HL-60 (cell line): ENCODE measurements around the gene MPPED1.

Experiments
- DNase-seq, 2 experiments: peaks; one replicate each; pipeline ENCODE4 v3.0.0-alpha.2; 2010 to 2020; ENCODE audit warnings: low read depth in 1 of 2, low spot score in 1 of 2
- H3K27ac ChIP-seq: fragments of 250-450 bp; sonication (Bioruptor Pico); replicated peaks from 2 replicates; pipeline ENCODE4 v1.5.1; 2020; ENCODE audit warnings: mild to moderate bottlenecking, moderate library complexity
- H3K27me3 ChIP-seq: fragments of 250-450 bp; sonication (Bioruptor Pico); 2 replicates; pipeline ENCODE4 v1.5.1; 2021; ENCODE audit warnings: mild to moderate bottlenecking, moderate library complexity; ENCODE audit not compliant: insufficient read depth, poor library complexity, severe bottlenecking
- H3K4me3 ChIP-seq: replicated peaks from 2 replicates; pipeline ENCODE4 v1.5.1; 2011; ENCODE audit warnings: mild to moderate bottlenecking, control low read depth, low read length; ENCODE audit not compliant: insufficient read depth
- GABPA ChIP-seq: IDR thresholded peaks from 2 replicates; pipeline ENCODE4 v1.6.1; 2012; ENCODE audit warnings: low read depth
- POLR2AphosphoS5 ChIP-seq: IDR thresholded peaks from 2 replicates; pipeline ENCODE4 v1.6.1; 2012; ENCODE audit warnings: low read depth
- SPI1 ChIP-seq: IDR thresholded peaks from 2 replicates; pipeline ENCODE4 v1.6.1; 2012; ENCODE audit warnings: low read depth, mild to moderate bottlenecking, borderline replicate concordance
- TF ChIP-seq, protein P1 (sequence below): IDR thresholded peaks from 2 replicates; pipeline ENCODE4 v1.6.1; 2012; ENCODE audit warnings: low read depth; ENCODE audit not compliant: insufficient replicate concordance
- TF ChIP-seq, protein P2 (sequence below): IDR thresholded peaks from one replicate; pipeline ENCODE4 v1.5.1; 2011; ENCODE audit warnings: low read length, control low read depth, inconsistent platforms; ENCODE audit not compliant: insufficient read depth

Gene MPPED1

DNA sequence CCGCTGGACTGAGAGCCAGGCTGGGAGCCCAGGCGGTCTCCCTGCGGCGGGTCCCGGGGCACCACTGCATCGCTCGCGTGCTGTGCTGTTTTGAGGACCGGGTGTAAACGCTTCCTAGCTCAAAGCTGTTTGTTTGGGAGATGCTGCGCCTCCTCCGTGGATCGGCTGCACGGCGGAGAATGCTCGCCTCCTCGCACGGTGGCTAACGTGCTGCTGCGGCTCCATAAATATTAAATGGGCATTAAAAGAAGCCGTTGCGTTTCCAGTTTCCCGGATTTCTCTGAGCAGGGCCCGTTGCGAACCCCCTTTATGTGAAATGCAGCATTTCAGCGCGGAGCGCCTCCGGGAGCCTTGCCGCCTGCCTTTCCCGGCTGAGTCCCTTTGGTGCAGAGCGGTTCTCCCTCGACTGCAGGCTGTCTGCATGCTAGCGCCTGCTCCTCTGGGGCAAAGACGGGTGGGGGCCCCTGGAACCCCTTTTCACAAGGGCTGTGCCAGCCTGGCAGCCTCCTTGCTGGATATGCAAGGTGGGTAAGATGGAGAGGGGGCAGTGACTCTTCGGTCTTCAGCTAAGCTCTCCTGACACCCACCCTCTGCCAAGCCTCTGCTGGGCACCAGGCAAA is 9.3 kb downstream of the MPPED1 start:
- Histone ChIP-seq H3K27ac (no peak overlapping the region), H3K27me3 (peaks cover 4% of the 10 kb centered on the region), H3K4me3 (no peak overlapping the region)
- no peak for DNase-seq
- TF ChIP-seq, protein P1, sequence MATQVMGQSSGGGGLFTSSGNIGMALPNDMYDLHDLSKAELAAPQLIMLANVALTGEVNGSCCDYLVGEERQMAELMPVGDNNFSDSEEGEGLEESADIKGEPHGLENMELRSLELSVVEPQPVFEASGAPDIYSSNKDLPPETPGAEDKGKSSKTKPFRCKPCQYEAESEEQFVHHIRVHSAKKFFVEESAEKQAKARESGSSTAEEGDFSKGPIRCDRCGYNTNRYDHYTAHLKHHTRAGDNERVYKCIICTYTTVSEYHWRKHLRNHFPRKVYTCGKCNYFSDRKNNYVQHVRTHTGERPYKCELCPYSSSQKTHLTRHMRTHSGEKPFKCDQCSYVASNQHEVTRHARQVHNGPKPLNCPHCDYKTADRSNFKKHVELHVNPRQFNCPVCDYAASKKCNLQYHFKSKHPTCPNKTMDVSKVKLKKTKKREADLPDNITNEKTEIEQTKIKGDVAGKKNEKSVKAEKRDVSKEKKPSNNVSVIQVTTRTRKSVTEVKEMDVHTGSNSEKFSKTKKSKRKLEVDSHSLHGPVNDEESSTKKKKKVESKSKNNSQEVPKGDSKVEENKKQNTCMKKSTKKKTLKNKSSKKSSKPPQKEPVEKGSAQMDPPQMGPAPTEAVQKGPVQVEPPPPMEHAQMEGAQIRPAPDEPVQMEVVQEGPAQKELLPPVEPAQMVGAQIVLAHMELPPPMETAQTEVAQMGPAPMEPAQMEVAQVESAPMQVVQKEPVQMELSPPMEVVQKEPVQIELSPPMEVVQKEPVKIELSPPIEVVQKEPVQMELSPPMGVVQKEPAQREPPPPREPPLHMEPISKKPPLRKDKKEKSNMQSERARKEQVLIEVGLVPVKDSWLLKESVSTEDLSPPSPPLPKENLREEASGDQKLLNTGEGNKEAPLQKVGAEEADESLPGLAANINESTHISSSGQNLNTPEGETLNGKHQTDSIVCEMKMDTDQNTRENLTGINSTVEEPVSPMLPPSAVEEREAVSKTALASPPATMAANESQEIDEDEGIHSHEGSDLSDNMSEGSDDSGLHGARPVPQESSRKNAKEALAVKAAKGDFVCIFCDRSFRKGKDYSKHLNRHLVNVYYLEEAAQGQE: no peak
- TF ChIP-seq POLR2AphosphoS5 (no peak), GABPA (no peak), SPI1 (no peak)
- TF ChIP-seq, protein P2, sequence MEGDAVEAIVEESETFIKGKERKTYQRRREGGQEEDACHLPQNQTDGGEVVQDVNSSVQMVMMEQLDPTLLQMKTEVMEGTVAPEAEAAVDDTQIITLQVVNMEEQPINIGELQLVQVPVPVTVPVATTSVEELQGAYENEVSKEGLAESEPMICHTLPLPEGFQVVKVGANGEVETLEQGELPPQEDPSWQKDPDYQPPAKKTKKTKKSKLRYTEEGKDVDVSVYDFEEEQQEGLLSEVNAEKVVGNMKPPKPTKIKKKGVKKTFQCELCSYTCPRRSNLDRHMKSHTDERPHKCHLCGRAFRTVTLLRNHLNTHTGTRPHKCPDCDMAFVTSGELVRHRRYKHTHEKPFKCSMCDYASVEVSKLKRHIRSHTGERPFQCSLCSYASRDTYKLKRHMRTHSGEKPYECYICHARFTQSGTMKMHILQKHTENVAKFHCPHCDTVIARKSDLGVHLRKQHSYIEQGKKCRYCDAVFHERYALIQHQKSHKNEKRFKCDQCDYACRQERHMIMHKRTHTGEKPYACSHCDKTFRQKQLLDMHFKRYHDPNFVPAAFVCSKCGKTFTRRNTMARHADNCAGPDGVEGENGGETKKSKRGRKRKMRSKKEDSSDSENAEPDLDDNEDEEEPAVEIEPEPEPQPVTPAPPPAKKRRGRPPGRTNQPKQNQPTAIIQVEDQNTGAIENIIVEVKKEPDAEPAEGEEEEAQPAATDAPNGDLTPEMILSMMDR: no peak

DNA sequence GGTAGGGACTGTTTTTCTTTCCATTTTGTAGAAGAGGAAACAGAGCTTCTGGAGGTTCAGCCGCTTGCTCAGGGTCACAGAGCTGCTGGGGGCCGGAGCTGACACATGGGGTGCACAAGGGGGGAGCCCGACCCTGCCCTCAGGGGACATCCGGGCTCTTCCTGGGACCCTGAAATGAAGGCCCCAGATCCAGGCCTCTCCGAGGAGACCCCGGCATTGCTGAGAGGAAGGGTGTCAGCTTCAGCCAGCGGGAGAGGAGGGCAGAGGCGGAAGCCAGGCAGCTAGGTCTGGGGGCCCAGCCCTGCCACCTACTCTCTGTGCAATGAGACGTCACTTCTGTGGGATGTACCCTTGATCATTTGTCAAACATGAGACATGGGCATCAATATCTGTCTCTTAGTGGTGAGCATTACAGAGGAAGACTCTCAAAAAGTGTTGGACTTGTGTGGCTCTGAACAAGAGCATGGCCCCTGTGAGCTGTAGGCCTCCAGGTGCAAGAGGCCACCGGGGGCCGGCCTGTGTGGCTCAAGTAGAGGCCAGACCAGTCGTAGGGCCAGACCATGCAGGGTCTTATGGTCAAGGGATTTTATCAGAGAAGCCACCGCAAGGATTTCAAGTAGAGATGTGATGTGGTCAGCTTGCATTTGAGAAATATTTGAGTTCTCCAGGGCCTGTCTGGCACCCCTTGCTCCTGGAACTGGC is 10.3 kb downstream of the MPPED1 start:
- TF ChIP-seq, protein P2: no peak
- DNase-seq: no peak
- H3K27me3 ChIP-seq: no peaks in the 10 kb centered on the region
- no peak overlapping the region for H3K4me3 ChIP-seq
- no peak overlapping the region for H3K27ac ChIP-seq

DNA sequence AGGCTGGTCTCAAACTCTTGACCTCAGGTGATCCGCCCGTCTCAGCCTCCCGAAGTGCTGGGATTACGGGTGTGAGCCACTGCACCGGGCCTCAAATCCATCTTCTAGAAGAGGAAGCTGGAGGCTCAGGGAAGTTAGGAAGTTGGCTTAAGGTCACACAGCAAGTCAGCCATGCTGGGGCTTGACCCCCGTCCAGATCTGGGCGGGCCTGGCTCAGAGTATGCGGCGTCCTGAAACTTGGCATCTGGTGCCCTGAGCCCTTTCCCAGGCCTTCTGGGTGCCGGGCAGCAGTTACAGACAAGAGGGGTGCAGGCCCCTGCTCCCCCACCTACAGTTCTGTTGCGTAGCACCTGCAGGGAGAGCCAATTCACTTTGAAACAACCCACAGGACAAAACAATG is 11.2 kb downstream of the MPPED1 start:
- no peak overlapping the region for H3K4me3 ChIP-seq
- H3K27ac ChIP-seq: no peak overlapping the region
- TF ChIP-seq, protein P1: no peak
- no peaks in the 10 kb centered on the region for H3K27me3 ChIP-seq
- DNase-seq: no peak

DNA sequence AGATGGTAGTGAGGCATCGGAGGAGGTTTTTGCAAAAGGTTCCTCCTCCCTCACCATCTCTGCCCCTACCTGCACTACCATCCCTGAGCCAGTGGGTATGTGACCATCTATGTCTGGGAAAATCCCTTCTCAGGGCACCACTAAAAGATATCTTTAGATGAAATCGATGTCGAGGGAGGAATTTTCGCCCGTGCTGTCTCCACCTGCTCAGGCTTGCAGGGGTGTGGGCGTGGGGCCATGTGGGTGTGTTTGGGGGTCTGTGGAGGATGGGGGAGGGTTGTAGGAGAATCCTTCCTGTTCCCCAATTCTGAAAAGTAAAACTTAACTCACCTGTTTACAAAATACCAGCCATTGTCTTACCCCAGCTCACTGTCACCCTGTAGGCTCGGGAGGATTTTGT is 12.4 kb downstream of the MPPED1 start:
- H3K27me3 ChIP-seq: no peaks in the 10 kb centered on the region
- no peak overlapping the region for H3K27ac ChIP-seq
- DNase-seq: no peak
- H3K4me3 ChIP-seq: no peak overlapping the region
- TF ChIP-seq POLR2AphosphoS5: no peak
- TF ChIP-seq, protein P2: no peak
- TF ChIP-seq GABPA: no peak
- TF ChIP-seq, protein P1: no peak
- TF ChIP-seq SPI1: no peak
